Measurements from ENCODE around the gene SFTA2. TPM values are rescaled to one million over a fixed set of nuclear protein-coding genes. Genes with fewer than 3 reads are reported as not detected.

SFTA2 gene
- polyA plus RNA-seq, 3 donors, result 0.63 to 1.7 (median 1.2) TPM

DNA sequence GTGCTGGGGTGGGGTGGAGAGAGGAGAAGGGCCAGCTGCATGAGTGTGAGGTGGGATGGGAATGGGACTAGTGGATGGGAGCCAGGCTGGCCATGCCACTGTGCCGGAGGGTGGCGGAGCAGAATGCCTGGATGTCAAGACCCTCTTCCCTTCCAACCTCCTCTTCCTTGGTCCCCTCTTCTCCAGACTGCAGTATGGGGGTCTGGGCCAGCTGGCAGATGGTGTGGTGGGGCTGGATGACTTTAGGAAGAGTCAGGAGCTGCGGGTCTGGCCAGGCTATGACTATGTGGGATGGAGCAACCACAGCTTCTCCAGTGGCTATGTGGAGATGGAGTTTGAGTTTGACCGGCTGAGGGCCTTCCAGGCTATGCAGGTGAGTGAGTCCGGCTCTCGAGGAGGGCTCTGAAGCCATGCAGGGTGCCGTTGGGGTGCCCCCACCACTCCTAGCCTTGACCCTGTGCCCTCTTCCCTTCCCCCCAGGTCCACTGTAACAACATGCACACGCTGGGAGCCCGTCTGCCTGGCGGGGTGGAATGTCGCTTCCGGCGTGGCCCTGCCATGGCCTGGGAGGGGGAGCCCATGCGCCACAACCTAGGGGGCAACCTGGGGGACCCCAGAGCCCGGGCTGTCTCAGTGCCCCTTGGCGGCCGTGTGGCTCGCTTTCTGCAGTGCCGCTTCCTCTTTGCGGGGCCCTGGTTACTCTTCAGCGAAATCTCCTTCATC is 40.0 kb downstream of the SFTA2 start:
- no peak for DNase-seq

- no peak for DNase-seq
Measured at GRCh38 chr6:30891450-30891723, 40.6 kb downstream of the SFTA2 start.

DNA sequence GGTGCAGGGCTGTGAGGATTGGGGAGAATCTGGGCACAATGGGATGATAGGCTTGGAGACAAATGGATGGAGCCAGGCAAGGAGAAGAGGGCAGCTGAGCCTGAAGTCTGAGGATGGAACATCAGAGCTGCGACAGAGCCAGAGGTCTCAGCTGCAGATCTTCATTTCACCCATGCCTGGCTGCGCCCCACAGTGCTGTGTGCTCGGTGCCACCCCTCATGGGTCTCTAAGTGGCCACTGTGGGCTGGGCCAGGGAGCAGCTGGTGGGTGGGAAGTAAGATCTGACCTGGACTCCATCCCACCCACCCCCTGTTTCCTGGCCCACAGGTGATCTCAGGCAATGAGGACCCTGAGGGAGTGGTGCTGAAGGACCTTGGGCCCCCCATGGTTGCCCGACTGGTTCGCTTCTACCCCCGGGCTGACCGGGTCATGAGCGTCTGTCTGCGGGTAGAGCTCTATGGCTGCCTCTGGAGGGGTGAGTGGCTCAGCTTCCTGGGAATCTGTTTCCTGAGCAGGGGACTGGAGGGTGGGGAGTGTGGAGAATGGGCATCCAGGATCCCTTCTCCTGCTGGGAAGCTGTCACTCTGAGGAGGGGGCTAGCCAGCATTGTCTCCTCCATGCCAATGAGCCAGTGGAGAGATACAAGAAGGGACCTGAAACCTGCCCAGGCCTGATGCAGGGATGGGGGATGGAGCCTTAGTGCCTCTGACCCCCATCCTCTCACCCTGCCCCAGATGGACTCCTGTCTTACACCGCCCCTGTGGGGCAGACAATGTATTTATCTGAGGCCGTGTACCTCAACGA is 41.1 kb downstream of the SFTA2 start:
- DNase-seq, result no peak

DNA sequence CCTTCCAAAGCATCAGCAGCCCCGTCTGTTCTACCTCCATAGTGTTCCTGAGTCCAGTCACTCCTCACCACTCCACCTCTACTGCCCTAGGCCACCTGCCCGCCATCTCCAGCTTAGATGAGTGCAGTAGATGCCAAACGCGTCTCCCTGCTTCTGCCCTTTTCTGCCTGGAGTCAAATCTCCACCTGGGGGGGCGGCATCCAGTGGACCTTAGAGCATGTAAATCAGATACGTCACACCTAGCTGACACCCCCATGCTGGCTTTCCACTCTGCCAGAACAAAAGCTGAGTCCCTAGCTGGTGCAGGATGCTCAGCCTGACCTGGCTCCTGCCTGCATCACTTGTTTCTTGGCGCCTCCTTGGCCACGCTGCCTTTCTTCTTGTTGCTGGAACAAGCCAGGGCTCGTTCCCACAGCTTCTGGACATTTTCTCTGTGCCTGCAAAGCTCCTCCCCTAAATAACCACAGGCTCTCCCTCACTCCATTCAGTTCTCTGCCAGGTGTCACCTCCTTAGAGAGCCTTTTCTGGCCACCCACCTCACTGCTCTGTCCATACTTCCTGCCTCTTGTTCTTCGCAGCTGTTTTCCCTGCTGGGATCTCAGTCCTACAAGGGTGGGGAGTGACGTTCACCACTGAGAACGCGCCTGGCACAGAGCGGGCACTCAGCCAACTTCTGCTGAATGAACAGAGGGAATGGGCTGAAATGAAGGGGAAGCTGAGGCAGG is 41.9 kb downstream of the SFTA2 start:
- DNase-seq, result no peak

- DNase-seq, result no peak
Measured at GRCh38 chr6:30889496-30889885, 42.5 kb downstream of the SFTA2 start.

GRCh38 chr6:30888816-30889495 is 43.0 kb downstream of the SFTA2 start:
- DNase-seq, result no peak

DNA sequence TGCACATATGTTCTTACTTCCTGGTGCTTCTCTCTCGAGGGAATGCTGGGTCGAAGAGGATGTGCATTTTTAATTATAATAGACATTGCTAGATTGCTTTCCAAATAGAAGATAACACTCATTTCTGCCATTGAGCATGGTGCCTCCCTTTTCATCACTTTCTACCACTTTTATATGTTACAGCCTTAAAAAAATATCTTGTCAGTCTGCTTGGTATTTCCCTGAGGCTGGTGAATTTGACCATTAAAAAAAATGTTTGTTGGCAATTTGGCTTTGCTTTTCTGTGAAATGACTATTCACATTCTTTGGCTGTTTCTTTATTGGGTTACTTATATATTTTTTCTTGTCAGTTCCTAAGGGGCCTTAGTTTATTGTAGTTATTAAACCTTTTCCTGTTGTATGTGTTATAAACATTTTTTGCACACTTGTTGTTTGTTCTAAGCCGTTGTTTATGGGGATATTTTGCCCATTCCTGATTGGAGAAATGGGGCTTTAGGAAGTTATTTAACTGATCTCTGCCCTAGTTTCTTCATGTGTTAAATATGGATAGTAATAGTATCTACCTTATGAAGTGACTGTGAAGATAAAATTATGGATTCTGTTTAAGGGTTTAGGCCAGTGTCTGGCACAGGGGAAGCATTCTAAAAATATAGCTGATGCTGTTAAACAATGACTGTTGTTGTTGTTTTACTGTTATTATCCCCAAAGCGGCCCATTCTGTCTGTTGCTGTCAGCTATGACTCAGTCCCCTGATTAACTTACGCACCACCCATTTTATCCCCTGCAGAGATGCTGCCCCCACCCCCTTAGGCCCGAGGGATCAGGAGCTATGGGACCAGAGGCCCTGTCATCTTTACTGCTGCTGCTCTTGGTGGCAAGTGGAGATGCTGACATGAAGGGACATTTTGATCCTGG is 43.8 kb downstream of the SFTA2 start:
- DNase-seq, result no peak

- no peak for DNase-seq
Measured at GRCh38 chr6:30886897-30887255, 45.1 kb downstream of the SFTA2 start.

- peak; percentile 88 for DNase-seq
Measured at GRCh38 chr6:30885999-30886896, 45.7 kb downstream of the SFTA2 start.

- no peak for DNase-seq
Measured at GRCh38 chr6:30885481-30885998, 46.4 kb downstream of the SFTA2 start.

- DNase-seq, result no peak
Measured at GRCh38 chr6:30884521-30885480, 47.2 kb downstream of the SFTA2 start.

DNA sequence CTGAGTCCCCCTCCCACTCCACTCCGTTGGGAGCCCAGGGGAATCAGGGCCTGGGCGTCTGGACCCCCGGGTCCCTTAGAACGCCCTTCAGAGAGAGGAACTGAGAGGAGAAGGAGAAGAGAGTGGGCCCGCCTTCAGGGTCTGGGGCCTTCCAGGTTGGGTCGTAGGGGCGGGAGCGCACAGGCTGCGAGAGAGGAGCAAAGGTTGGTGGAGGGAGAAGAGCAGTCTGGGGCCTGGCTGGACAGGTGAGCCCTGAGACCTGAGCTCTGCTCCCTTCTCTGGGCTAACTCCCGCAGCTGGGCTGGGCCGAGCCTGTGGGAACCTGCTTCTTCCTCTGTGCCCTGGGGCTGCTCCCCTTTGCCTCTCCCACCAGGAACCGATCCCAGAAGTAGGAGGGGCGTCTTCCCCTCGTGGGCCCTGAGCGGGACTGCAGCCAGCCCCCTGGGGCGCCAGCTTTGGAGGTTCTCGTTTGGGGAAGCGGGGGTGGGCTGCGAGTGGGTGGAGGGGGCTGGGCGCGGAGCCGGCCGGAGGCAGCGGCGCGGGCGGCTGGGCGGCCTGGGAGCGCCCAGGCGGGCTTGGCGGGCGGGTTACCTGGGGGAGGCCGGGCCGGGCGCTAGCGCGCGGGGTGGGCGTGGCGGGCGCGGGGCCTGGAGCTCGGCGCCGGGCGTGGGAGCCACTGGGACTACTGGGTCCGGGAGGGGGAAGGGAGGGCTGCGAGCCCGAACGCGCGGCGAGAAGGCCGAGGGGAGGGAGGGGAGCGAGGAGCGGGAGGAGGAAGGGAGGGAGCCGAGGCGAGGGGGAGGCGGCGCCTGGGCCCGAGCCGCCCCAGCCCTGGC is 48.1 kb downstream of the SFTA2 start, which contains the start of gene DDR1:
Gene DDR1, plus strand, starts transcription at position 835 of the 836 bp plus-strand sequence. CDS start 4,211 bp downstream, outside the sequence.
- DNase-seq, result peak; percentile 84

DNA sequence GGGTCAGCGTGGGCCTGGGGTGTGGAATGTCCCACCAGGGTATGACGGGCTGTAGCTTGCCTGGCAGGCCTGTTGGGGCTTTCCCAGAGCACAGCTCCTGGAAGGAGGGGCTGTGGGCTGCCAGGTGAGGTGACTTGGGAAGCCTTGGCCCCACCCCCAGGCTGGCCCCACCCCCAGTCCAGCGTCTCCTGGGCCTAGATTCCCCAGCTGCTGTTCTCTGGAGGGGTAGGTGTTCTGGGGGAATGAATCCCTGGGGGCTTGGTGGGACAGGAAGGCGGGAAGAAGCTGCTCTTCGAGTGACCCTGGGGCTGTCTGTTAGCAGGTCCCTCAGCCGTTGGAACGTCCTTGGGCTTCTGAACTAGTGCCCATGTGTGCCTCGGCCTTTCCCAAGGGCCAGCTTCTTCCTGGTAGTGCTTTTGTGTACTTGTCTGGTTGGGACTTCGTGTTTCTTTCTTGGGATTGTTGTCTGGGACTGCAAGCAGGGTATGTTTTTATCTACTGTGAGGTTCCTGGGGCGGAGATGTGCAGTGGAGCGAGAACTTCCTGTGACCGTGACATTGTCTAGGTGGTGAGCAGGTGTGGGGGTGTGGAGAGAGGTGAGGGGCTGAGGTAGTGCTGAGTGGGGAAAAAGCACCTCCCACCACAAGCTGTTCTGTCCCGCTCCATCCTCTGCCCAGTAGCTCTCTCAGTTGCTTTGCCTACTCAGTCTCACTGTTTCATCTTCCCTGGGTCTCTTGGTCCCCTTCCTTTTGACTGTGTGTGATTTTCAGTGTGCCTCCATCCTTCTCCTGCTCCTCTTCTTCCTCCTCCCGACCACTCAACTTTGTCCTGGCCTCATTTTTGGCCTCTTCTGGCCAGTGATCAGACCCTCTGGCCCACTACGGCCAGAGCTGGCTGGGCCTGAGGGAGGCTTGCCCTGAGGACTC is 48.9 kb downstream of the SFTA2 start:
- DNase-seq, result no peak

GRCh38 chr6:30882204-30882758 is 49.7 kb downstream of the SFTA2 start:
- peak; percentile 79 for DNase-seq

DNA sequence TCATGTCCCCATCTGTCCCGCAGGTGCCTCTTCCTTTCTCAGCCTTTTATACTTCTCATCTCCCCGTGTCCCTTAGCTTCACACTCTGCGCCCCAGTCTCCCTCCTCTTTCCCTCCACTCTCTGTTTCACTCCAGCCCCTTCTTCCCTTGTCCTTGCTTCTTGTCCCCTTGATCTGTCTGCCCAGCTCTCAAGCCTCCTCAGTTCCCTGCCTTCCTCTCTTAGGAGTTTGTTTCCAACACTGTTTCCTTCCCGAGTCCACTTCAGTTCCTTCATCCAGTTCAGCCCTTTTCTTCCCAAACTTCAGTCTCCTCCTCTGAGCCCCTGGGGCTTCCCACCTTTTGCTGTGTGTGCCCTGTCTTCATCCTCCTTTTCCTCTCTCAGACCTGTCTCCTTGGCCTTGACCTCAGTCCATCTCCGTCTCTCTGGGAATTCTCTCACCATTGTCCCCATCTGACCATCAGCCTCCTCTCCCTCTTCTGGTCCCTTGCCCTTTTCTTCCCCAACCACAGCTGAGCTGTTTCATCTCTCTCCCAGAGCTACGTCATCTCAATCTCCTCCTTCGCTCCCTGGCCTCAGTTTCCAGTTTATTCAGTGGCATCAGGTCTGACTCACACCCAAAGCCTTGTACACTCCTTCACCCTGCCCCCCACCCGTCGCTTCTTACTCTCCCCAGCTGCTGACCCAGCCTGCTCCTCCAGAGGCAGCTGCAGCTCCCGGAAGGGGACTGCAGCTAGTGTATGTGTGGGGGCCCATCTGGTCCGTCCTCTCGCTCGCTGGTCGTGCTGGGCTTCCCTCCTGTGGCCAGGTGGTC is 50.4 kb downstream of the SFTA2 start:
- DNase-seq, result no peak

All from renal pelvis (tissue), 4 donors.